NB4 (cell line): ENCODE measurements around the gene SRP68.

Experiments used
- DNase-seq: peaks from one replicate; pipeline ENCODE4 v3.0.0; 2010; ENCODE audit warnings: low read depth
- H3K4me3 ChIP-seq: one replicate; pipeline ENCODE4 v1.5.1; 2011; ENCODE audit warnings: mild to moderate bottlenecking, low read depth, low read length, moderate library complexity
- MYC ChIP-seq: IDR thresholded peaks from 2 replicates; pipeline ENCODE4 v1.6.1; 2011; ENCODE audit warnings: low read depth, low read length
- POLR2A ChIP-seq: IDR thresholded peaks from 2 replicates; pipeline ENCODE4 v1.6.1; 2011; ENCODE audit warnings: mild to moderate bottlenecking; ENCODE audit not compliant: insufficient read length; ENCODE audit errors: extremely low read depth
- TF ChIP-seq, protein P1 (sequence below): IDR thresholded peaks from one replicate; pipeline ENCODE4 v1.5.1; 2012; ENCODE audit warnings: low read depth, low read length
- TF ChIP-seq, protein P2 (sequence below): IDR thresholded peaks from 2 replicates; pipeline ENCODE4 v1.6.1; 2011; ENCODE audit warnings: low read depth, low read length

SRP68 gene

DNA sequence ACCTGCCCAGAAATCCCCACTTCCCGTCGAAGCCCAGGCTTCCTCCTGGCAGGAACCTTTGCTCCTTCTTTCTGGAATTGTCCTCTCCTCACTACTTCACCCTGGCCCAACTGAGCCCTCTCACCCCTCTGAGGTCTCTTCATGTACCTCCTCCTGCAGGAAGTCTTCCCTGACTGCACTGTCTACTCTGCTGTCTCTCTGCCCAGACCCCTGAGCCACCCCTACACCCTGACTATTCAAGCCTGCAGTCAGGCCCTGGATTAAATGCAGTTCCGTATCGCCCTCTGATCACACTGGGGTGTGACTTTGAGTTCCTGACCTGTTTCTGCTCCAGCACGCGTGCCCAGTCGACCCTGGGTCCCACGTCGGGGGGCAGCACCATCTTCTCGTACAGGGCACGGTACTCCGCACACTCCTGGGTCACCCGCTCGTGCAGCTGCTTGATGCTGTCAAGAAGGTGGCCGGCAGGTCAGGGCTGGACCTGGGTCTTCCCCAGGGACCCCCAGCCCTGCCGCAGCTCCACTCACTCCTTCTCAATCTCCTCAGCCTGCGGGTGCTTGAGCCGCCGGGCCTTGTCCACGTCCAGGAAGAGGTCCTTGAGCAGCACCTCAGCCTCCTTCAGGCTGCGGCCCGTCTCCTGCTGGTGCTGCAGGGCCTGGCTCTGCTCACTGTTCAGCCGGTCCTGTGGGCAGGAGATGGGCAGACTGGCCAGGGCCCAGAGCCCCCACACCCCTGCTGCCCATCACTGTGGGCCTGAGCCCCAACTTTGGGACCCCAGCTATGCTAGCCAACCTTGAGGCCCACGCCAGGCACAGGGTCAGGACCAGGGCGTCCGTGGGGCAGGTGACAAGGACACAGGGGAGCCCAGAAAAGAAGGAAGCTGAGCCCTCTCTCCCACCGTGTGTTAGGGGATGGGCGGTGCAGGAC is 49.1 kb downstream of the SRP68 start:
- no peak for DNase-seq
- no peak overlapping the region for H3K4me3 ChIP-seq
- TF ChIP-seq MYC (no peak), POLR2A (no peak)
- TF ChIP-seq, protein P1, sequence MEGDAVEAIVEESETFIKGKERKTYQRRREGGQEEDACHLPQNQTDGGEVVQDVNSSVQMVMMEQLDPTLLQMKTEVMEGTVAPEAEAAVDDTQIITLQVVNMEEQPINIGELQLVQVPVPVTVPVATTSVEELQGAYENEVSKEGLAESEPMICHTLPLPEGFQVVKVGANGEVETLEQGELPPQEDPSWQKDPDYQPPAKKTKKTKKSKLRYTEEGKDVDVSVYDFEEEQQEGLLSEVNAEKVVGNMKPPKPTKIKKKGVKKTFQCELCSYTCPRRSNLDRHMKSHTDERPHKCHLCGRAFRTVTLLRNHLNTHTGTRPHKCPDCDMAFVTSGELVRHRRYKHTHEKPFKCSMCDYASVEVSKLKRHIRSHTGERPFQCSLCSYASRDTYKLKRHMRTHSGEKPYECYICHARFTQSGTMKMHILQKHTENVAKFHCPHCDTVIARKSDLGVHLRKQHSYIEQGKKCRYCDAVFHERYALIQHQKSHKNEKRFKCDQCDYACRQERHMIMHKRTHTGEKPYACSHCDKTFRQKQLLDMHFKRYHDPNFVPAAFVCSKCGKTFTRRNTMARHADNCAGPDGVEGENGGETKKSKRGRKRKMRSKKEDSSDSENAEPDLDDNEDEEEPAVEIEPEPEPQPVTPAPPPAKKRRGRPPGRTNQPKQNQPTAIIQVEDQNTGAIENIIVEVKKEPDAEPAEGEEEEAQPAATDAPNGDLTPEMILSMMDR, result no peak
- TF ChIP-seq, protein P2, sequence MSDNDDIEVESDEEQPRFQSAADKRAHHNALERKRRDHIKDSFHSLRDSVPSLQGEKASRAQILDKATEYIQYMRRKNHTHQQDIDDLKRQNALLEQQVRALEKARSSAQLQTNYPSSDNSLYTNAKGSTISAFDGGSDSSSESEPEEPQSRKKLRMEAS, result no peak

DNA sequence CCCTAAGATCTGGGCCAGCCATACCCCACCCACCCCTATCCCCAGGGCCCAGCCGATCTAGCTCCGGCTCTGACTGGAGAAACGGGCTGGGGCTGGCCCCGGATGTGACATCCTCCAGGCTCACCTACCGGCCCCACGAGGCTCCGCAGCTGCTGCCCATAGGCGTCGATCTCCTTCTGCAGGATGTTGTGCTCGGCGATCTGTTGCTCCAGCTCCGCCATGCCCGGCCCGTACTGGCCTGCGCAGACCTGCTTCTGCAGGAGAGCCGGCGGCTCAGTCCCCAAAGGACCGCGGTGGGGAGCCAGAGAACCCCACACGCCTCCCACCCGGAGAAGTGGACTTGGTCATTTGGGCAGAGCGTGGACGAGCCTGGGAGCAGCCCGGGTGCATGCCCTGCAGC is 50.0 kb downstream of the SRP68 start:
- TF ChIP-seq MYC, result no peak
- TF ChIP-seq, protein P1, result no peak
- TF ChIP-seq POLR2A, result no peak
- TF ChIP-seq, protein P2, result no peak

DNA sequence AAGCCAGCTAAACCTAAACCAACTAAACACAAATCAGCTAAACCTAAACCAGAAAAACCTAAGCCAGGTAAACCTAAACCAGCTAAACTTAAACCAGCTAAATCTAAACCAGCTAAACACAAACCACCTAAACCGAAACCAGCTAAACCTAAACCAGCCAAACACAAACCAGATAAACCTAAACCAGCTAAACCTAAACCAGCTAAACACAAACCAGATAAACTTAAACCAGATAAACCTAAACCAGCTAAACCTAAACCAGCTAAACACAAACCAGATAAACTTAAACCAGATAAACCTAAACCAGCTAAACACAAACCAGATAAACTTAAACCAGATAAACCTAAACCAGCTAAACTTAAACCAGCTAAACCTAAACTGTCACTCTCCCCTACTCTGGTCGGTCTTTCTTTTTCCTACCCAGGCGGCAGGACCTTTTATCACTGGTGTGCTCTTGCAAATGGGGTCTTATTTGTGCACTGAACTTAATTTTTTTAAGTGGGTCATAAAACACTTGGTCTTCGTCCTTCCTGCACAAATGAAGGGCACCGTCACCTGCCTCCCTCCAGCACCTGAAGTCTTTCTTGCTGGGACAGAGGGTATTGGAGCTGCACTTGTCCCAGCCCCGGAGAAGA is 52.4 kb downstream of the SRP68 start:
- H3K4me3 ChIP-seq, result no peak overlapping the region
- TF ChIP-seq, protein P2, result no peak
- TF ChIP-seq, protein P1, result no peak
- TF ChIP-seq MYC (no peak), POLR2A (no peak)
- no peak for DNase-seq

More for the DNA sequence above, 50.0 kb downstream of the SRP68 start:
- H3K4me3 ChIP-seq, result no peak overlapping the region
- DNase-seq, result no peak

DNA sequence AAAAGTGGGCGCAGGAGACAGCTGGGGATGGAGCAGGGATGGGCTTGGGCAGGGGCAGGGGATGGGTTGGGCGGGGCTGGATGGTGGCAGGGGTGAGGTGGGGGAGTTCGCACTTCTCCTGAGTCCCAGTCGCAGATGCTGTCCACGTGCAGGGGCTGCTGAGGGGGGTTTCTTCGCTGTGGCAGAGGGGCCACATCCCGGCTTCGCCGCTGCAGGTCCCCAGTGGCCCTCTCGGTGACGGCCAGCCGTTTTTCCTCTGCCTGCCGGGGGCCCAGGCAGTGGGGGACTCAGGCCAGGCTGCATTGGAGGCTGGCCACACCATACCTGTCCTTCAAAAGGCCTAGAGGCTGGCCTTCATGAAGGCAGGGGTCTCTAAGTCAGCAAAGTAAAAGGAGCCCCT is 53.5 kb downstream of the SRP68 start:
- DNase-seq, result no peak
- no peak overlapping the region for H3K4me3 ChIP-seq
- no peak for TF ChIP-seq MYC
- TF ChIP-seq, protein P2, result no peak
- no peak for TF ChIP-seq POLR2A
- TF ChIP-seq, protein P1, result no peak

DNA sequence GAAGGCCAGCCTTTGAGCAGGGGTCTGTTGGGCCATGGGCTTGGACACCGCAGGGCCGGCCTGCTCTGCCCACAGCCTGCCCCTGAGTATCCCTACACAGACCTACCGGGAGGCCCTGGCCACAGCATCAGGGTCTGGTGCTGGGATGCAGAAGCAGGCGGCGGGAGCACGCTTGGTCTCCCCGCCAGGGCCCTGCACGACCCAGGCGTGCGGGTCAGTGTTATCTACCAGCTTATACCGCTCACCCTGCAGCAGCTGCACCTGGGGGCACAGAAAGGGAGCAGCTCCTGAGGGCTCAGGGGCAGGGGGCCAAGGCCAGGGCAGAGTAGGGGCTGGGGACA is 54.0 kb downstream of the SRP68 start:
- no peak overlapping the region for H3K4me3 ChIP-seq
- no peak for DNase-seq
- TF ChIP-seq MYC (no peak), POLR2A (no peak)
- TF ChIP-seq, protein P1, result no peak
- TF ChIP-seq, protein P2, result no peak
